ENCODE results near the gene STN1. TPM values are rescaled to one million over a fixed set of nuclear protein-coding genes. Genes with fewer than 3 reads are reported as not detected.

The STN1 gene
- total RNA-seq, 1 experiment from 2014 or later, result 74.7 TPM

- no TSS peak for BruUV-seq (replicated peaks)
- H4K20me1 ChIP-seq (ENCODE audit: insufficient read depth), result no peaks in the 10 kb centered on the region
- peaks cover 4% of the 10 kb centered on the region; the same call in 1 of the 2 replicates for H3K27me3 ChIP-seq (ENCODE audit: insufficient read depth, low read length)
- ChIA-PET CTCF (interaction anchor here (1.8 kb wide), 1 partner anchor 139 kb away, joined by 7 read pairs; no protein-coding TSS in a partner anchor), POLR2A (no interaction called here), RAD21 (ENCODE audit: low non-redundant PET in 1 of 2, low total read pairs in 2 of 2, uncharacterized antibody in 2 of 2, unreplicated experiment in 2 of 2) (no interaction called here)
- H3K9me2 ChIP-seq (ENCODE audit: insufficient read depth), result no peaks in the 10 kb centered on the region
- no peak overlapping the region for H3K4me2 ChIP-seq (ENCODE audit: low read length)
- H3K9ac ChIP-seq (ENCODE audit: low read length), result no peak overlapping the region
- intact Hi-C loops (cut with micrococcal nuclease), result no loop called here
- no peaks in the 10 kb centered on the region for H3K9me3 ChIP-seq (ENCODE audit: control insufficient read depth in 1 of 2, insufficient read depth in 1 of 2, low read depth in 1 of 2, low read length in 2 of 2)
- DNase-seq (ENCODE audit: low read depth, low spot score) (no peak), ATAC-seq (no peak)
- no peaks in the 10 kb centered on the region for H3K36me3 ChIP-seq (ENCODE audit: control insufficient read depth in 1 of 2, insufficient read depth in 2 of 2, low read length in 2 of 2)
- H3K27ac ChIP-seq (ENCODE audit: low read depth, low read length), result no peak overlapping the region
- H3K4me1 ChIP-seq (ENCODE audit: control insufficient read depth in 1 of 2, insufficient read depth in 2 of 2, low read length in 2 of 2), result no peaks in the 10 kb centered on the region
- no peaks in the 10 kb centered on the region for H3K79me2 ChIP-seq (ENCODE audit: insufficient read depth, low read length)
- no peak overlapping the region for H3K4me3 ChIP-seq (replicated peaks in 1 of 2; ENCODE audit: low read depth in 1 of 2, low read length in 2 of 2)
- no peak overlapping the region for H2AFZ ChIP-seq (ENCODE audit: low read depth, low read length, poor library complexity, severe bottlenecking)
- TF ChIP-seq REST (IDR thresholded peaks at IDR 0.05; ENCODE audit: low read depth) (no peak), EZH2phosphoT487 (IDR thresholded peaks at IDR 0.05; ENCODE audit: borderline replicate concordance) (no peak), SRF (IDR thresholded peaks at IDR 0.05; ENCODE audit: low read depth) (no peak), POLR2AphosphoS5 (IDR thresholded peaks at IDR 0.05; ENCODE audit: low read depth, low read length) (no peak), YY1 (IDR thresholded peaks at IDR 0.05; ENCODE audit: extremely low read depth, insufficient replicate concordance, low read depth, low read length) (no peak), CEBPB (IDR thresholded peaks at IDR 0.05; ENCODE audit: low read depth) (no peak)
Observed at GRCh38 chr10:103851261-103851660, 66.7 kb downstream of the STN1 start.

GRCh38 chr10:103850572-103850895, 67.5 kb downstream of the STN1 start:
- ChIA-PET POLR2A (no interaction called here), RAD21 (ENCODE audit: low non-redundant PET in 1 of 2, low total read pairs in 2 of 2, uncharacterized antibody in 2 of 2, unreplicated experiment in 2 of 2) (no interaction called here), CTCF (no interaction called here)
- no peak overlapping the region for H3K27ac ChIP-seq (ENCODE audit: low read depth, low read length)
- H3K9me2 ChIP-seq (ENCODE audit: insufficient read depth), result no peaks in the 10 kb centered on the region
- no peaks in the 10 kb centered on the region for H3K36me3 ChIP-seq (ENCODE audit: control insufficient read depth in 1 of 2, insufficient read depth in 2 of 2, low read length in 2 of 2)
- no peak for ATAC-seq
- H3K4me2 ChIP-seq (ENCODE audit: low read length), result no peak overlapping the region
- H3K79me2 ChIP-seq (ENCODE audit: insufficient read depth, low read length), result no peaks in the 10 kb centered on the region
- no peak overlapping the region for H2AFZ ChIP-seq (ENCODE audit: low read depth, low read length, poor library complexity, severe bottlenecking)
- H4K20me1 ChIP-seq (ENCODE audit: insufficient read depth), result no peaks in the 10 kb centered on the region
- no peak overlapping the region for H3K4me3 ChIP-seq (replicated peaks in 1 of 2; ENCODE audit: low read depth in 1 of 2, low read length in 2 of 2)
- no peaks in the 10 kb centered on the region for H3K4me1 ChIP-seq (ENCODE audit: control insufficient read depth in 1 of 2, insufficient read depth in 2 of 2, low read length in 2 of 2)
- no peak overlapping the region for H3K9ac ChIP-seq (ENCODE audit: low read length)
- BruUV-seq (replicated peaks), result no TSS peak
- intact Hi-C loops (cut with micrococcal nuclease), result no loop called here
- H3K27me3 ChIP-seq (ENCODE audit: insufficient read depth, low read length), result peaks cover 4% of the 10 kb centered on the region; the same call in 1 of the 2 replicates
- DNase-seq (ENCODE audit: low read depth, low spot score), result no peak
- no peaks in the 10 kb centered on the region for H3K9me3 ChIP-seq (ENCODE audit: control insufficient read depth in 1 of 2, insufficient read depth in 1 of 2, low read depth in 1 of 2, low read length in 2 of 2)
- no peak for TF ChIP-seq CTCF (IDR thresholded peaks at IDR 0.05 in 2 of 3, conservative IDR thresholded peaks at IDR 0.05 in 1 of 3; ENCODE audit: borderline replicate concordance in 1 of 3, insufficient read depth in 1 of 3, low read depth in 2 of 3, low read length in 2 of 3)
- TF ChIP-seq CEBPB (IDR thresholded peaks at IDR 0.05; ENCODE audit: low read depth), result no peak
- TF ChIP-seq TCF7L2 (IDR thresholded peaks at IDR 0.05; ENCODE audit: borderline replicate concordance, extremely low read depth, insufficient read depth, insufficient read length), result no peak
- no peak for TF ChIP-seq MAX (IDR thresholded peaks at IDR 0.05)
- TF ChIP-seq RAD21 (IDR thresholded peaks at IDR 0.05; ENCODE audit: low read depth), result no peak
- no peak for TF ChIP-seq ZNF274 (IDR thresholded peaks at IDR 0.05; ENCODE audit: low read depth, low read length)
- TF ChIP-seq JUND (IDR thresholded peaks at IDR 0.05), result no peak
- no peak for TF ChIP-seq CBX3 (IDR thresholded peaks at IDR 0.05; ENCODE audit: low read depth)
- TF ChIP-seq ATF3 (IDR thresholded peaks at IDR 0.05), result no peak
- no peak for TF ChIP-seq POLR2A (IDR thresholded peaks at IDR 0.05; ENCODE audit: borderline replicate concordance, extremely low read depth, insufficient read depth, insufficient read length)
- TF ChIP-seq SRF (IDR thresholded peaks at IDR 0.05; ENCODE audit: low read depth), result no peak
- TF ChIP-seq FOSL1 (IDR thresholded peaks at IDR 0.05; ENCODE audit: low read depth), result no peak
- no peak for TF ChIP-seq SP1 (IDR thresholded peaks at IDR 0.05; ENCODE audit: low read depth)
